ENCODE data around the gene PIK3C2B. TPM values are rescaled to one million over a fixed set of nuclear protein-coding genes. Genes with fewer than 3 reads are reported as not detected.

The PIK3C2B gene
- total RNA-seq, 1 experiment from 2014 or later, result 19.1 TPM

GRCh38 chr1:204476563-204476962 lies 18.0 kb downstream of the PIK3C2B start:
- no peaks in the 10 kb centered on the region for H3K27me3 ChIP-seq (ENCODE audit: control insufficient read depth, insufficient read depth, low read length)
- no peaks in the 10 kb centered on the region; the same call in 1 of the 2 replicates for H3K4me1 ChIP-seq (ENCODE audit: control insufficient read depth, insufficient read depth, low read length)
- H3K4me3 ChIP-seq (ENCODE audit: low read depth in 2 of 2, low read length in 2 of 2), result no peak overlapping the region
- no peak for TF ChIP-seq REST (IDR thresholded peaks at IDR 0.05; ENCODE audit: insufficient read depth in 1 of 2, low read depth in 2 of 2, low read length in 1 of 2)
- no peak for TF ChIP-seq CTCF (IDR thresholded peaks at IDR 0.05)
- no peak for TF ChIP-seq TCF7L2 (IDR thresholded peaks at IDR 0.05; ENCODE audit: low read depth, low read length)
- no peak for TF ChIP-seq POLR2AphosphoS5 (IDR thresholded peaks at IDR 0.05; ENCODE audit: low read depth, low read length)
- TF ChIP-seq SIN3A (IDR thresholded peaks at IDR 0.05; ENCODE audit: borderline replicate concordance, insufficient read depth, low read depth, low read length), result no peak
- no peak for DNase-seq (ENCODE audit: low read depth, low spot score)
- BruUV-seq (replicated peaks), result no TSS peak
- no peak overlapping the region for H3K27ac ChIP-seq (ENCODE audit: low read length)
- in situ Hi-C loops (cut with HindIII; ENCODE audit: low pct_unique_long_range_greater_than_20kb, low sequenced_read_pairs), result no loop called here
- POLR2A ChIA-PET, result no interaction called here
- intact Hi-C loops (cut with micrococcal nuclease; ENCODE audit: unreplicated experiment), result no loop called here
- CTCF ChIA-PET, result no interaction called here
- H3K36me3 ChIP-seq (ENCODE audit: control insufficient read depth, insufficient read depth, low read length), result no peaks in the 10 kb centered on the region
- H3K9me3 ChIP-seq (ENCODE audit: control insufficient read depth, insufficient read depth, low read depth, low read length), result no peaks in the 10 kb centered on the region
- no peak for ATAC-seq

- no peaks in the 10 kb centered on the region; the same call in 1 of the 2 replicates for H3K4me1 ChIP-seq (ENCODE audit: control insufficient read depth, insufficient read depth, low read length)
- DNase-seq (ENCODE audit: low read depth, low spot score) (no peak), ATAC-seq (no peak)
- no peaks in the 10 kb centered on the region for H3K27me3 ChIP-seq (ENCODE audit: control insufficient read depth, insufficient read depth, low read length)
- intact Hi-C loops (cut with micrococcal nuclease; ENCODE audit: unreplicated experiment), result no loop called here
- H3K4me3 ChIP-seq (ENCODE audit: low read depth in 2 of 2, low read length in 2 of 2), result no peak overlapping the region
- TF ChIP-seq CTCF (IDR thresholded peaks at IDR 0.05) (no peak), REST (IDR thresholded peaks at IDR 0.05; ENCODE audit: insufficient read depth in 1 of 2, low read depth in 2 of 2, low read length in 1 of 2) (no peak), POLR2AphosphoS5 (IDR thresholded peaks at IDR 0.05; ENCODE audit: low read depth, low read length) (no peak)
- H3K36me3 ChIP-seq (ENCODE audit: control insufficient read depth, insufficient read depth, low read length), result no peaks in the 10 kb centered on the region
- in situ Hi-C loops (cut with HindIII; ENCODE audit: low pct_unique_long_range_greater_than_20kb, low sequenced_read_pairs), result no loop called here
- no TSS peak for BruUV-seq (replicated peaks)
- no peak overlapping the region for H3K27ac ChIP-seq (ENCODE audit: low read length)
- no peaks in the 10 kb centered on the region for H3K9me3 ChIP-seq (ENCODE audit: control insufficient read depth, insufficient read depth, low read depth, low read length)
- POLR2A ChIA-PET, result interaction anchor here (0.7 kb wide), 1 partner anchor 99 kb away, joined by 3 read pairs; no protein-coding TSS in a partner anchor
- CTCF ChIA-PET, result interaction anchor here (0.6 kb wide), 1 partner anchor 344 kb away, joined by 3 read pairs; no protein-coding TSS in a partner anchor
Measured at GRCh38 chr1:204475656-204476432, 18.8 kb downstream of the PIK3C2B start.
